AG09319 (cell line): Measurements from ENCODE around the gene ATP11A.
"Not testable (repeated sequence)": the region's sequence is repeated elsewhere in the genome, so short reads cannot be mapped to it uniquely, and the experiment has no call there.

Experiments used
- DNase-seq: peaks from one replicate; pipeline ENCODE4 v3.0.0-alpha.2; 2010; ENCODE audit warnings: low read depth; ENCODE audit errors: extremely low read depth
- TF ChIP-seq, protein P1 (sequence below): IDR thresholded peaks from 2 replicates; pipeline ENCODE4 v1.5.1; 2011; ENCODE audit warnings: low read depth, mild to moderate bottlenecking, inconsistent platforms, low read length, moderate library complexity

Gene ATP11A

DNA sequence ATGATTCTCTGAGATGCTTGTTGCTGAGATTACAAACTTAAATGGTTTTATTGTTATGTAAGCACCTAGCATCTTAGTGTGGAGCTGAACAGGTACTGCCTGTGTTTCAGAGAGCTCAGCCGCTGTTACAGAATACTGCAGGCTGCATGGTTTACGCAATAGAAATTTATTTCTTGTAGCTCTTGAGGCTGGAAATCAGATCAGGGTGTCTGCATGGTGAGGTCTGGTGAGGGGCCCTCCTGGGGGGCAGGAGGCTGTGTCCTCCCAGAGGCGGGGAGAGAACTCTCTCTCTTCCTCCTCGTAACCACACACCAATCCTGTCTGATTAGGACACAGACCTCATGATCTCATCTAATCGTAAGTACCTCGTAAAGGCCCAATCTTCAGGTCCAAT is 13.1 kb downstream of the ATP11A start:
- TF ChIP-seq, protein P1, sequence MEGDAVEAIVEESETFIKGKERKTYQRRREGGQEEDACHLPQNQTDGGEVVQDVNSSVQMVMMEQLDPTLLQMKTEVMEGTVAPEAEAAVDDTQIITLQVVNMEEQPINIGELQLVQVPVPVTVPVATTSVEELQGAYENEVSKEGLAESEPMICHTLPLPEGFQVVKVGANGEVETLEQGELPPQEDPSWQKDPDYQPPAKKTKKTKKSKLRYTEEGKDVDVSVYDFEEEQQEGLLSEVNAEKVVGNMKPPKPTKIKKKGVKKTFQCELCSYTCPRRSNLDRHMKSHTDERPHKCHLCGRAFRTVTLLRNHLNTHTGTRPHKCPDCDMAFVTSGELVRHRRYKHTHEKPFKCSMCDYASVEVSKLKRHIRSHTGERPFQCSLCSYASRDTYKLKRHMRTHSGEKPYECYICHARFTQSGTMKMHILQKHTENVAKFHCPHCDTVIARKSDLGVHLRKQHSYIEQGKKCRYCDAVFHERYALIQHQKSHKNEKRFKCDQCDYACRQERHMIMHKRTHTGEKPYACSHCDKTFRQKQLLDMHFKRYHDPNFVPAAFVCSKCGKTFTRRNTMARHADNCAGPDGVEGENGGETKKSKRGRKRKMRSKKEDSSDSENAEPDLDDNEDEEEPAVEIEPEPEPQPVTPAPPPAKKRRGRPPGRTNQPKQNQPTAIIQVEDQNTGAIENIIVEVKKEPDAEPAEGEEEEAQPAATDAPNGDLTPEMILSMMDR = no peak
- DNase-seq = no peak

DNA sequence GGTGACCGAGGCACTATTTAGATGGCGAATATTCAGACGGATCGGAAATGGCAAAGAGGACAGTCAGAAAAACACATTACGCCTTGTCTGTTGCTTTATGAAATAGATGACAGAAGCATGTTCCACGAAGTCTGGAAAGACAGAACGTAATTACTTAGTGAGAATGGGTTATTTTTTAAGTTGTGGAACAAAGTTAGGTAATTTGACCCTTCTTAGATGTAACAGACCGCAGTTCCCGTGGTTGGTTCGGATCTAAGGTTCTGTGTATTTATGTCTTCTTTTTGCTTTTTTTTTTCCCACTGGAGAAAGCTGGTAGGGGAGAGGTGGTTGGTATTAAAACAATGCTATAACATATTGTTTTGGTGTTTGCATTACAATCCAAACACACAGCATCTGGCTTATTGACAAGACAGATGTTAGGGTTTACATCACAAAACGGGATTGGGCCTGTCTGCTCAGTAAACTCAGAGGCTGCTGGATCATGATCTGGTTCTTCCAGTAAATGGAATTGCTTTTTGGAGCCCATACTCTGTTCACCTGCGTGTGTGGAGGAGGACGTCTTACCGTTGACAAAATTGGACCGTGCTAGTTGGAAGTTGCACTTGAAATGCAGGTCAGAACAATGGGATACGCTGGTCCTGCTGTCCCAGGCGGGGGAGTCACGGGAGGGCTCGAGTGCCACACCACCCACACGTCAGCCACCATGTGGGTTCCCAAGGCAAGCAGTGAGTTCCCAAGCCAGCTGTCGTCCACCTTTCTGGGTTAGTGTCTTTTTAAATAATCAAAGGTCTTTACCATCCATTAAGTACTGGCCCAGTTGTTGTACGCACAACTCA is 13.8 kb downstream of the ATP11A start:
- TF ChIP-seq, protein P1 = no peak
- no peak for DNase-seq

DNA sequence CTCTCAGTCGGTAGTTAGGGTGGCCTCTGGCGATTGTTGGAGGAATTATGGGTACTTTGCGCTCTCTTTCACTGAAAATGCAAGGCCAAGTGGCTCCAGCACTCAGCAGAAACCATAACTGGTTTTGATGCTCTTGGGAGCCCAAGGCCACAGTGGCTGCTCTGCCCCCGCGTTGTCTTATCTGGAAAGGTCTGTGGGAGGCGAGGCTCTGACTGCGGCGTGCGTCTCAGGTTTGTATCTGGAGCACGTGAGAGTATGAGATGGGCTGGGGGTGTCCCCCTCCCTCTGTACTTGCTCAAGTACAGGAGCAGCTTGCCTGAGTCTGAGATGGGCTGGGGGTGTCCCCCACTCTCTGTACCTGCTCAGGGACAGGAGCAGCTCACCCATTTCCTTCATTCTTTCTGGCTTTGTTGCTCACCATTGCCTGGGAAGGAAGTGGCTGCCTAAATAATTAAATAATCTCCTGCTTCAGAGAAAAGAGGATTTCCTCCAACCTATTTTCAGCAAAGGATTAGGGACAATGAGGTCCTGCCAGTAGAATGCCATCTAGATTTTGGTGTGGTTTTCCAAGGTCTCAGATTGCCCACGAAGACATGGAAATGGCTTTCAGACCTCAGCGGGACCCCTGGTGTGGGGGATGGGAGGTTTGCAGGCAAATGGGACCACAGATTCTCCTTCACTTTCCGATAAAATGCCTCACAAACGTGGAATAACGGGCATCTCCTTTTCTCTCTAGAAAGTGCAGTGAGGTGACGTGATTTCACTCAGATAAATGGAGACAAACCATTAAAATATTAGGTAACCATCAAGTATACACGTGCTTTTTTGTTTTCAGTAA is 14.7 kb downstream of the ATP11A start:
- TF ChIP-seq, protein P1 = no peak
- DNase-seq = no peak

DNA sequence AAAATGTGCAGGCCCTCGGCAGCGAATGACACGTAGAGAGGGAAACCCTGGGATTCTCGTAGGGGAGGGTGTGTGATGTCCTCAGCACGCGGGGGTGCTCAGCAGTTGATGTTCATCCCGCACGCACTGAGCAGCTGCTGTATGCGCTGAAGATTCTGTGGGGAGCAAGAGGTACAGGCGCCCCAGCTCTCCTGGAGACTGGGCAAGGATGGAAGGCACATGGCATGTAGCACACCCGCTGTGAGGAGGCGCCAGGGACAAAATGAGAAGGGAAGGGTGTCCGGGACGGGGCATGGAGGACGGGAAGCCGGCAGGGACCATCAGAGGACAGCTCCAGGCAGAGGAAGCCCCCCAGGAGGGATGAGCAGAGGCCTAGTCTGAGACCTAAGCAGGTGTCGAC is 15.4 kb downstream of the ATP11A start:
- TF ChIP-seq, protein P1 = no peak
- DNase-seq = no peak

DNA sequence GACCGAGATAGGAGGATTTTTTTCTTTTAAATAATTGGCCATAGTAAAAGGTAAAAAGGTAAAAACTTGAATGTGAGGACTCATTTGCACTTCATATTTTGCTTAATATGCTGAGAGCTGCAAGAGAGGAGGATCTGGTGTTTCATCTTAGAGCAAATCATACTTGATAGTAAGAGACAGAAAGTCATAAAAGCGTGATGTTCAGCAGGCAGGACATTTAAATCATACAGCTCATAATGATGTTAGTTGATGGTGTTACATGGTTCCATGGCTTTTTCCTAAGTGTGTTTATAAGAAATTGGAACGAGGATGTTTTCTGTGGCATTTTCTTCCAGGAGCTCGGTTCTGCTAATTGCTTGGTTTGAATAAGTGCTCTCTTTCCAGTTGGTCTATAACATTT is 16.3 kb downstream of the ATP11A start:
- no peak for DNase-seq
- TF ChIP-seq, protein P1 = no peak

DNA sequence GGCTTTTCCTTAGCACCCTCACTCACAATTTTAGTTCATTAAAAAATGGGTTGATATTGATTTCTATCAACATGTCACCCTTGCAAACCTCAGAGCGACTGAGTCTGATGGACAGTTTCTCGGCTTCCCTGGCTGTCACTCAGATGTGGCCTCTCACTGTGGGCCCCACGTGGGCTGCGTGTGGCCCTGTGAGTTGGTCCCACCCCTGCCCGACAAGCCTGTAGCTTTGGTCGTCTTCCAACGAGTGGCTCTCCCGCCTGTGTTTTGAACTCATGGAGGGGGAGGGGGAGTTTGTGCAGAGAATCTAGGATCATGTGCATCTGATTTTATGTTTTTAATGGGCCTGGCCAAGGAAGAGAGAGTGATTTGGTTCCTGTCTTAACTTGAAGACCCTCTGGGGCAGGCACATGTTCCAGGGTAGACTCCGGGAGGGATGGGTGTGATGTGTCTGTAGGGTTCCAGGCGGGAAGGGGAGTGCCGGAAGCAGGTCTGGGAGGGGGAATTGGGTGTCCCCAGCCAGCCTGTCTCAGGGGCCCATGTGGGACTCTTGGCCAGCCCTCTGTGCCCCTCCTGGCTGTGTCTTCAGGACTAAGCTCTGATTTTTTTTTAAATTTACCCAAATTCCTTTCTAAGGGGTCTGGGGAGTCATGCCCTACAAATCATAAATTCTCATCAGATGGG is 18.9 kb downstream of the ATP11A start:
- DNase-seq = no peak
- TF ChIP-seq, protein P1 = no peak

DNA sequence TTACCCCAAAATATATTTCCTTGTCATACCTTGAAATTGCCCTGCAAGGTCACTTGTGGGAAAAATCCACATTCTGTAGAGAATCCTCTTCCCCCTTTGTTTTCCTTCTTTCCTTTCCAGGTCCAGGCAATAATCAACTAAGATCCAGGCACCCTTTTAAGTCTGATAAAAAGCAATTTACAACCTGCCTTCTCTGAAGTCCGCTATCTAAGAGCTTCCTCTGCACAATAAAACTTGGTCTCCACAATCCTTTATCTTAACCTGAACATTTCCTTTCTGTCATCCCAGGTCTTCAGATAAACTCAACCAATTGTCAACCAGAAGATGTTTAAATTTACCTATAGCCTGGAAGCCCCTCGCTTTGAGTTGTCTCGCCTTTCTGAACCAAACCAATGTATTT is 19.5 kb downstream of the ATP11A start:
- DNase-seq = not testable (repeated sequence)
